A172 (cell line): ENCODE data around the gene BRD7. TPM values are rescaled to one million over a fixed set of nuclear protein-coding genes. Genes with fewer than 3 reads are reported as not detected.

ENCODE experiments used
- DNase-seq: peaks from one replicate; pipeline ENCODE4 v3.0.0-alpha.2; 2015; ENCODE audit warnings: low spot score
- total RNA-seq: library from RNA; depleted of rRNA; stranded (reverse); fragments of >200 nt; shearing (Covaris generic); gene quantifications from 2 replicates; pipeline ENCODE4 v1.2.3, GENCODE V29; 2014

BRD7 gene
- total RNA-seq, 1 experiment from 2014 or later = 98.3 TPM

- DNase-seq = no peak
These were observed 64.0 kb downstream of the BRD7 start for GRCh38 chr16:50304467-50305440.

- peak; percentile 69 for DNase-seq
These were observed 65.0 kb downstream of the BRD7 start for GRCh38 chr16:50303605-50304466.

GRCh38 chr16:50303041-50303604 lies 65.7 kb downstream of the BRD7 start:
- DNase-seq = peak; percentile 31

GRCh38 chr16:50302472-50303005 lies 66.2 kb downstream of the BRD7 start:
- DNase-seq = no peak

- DNase-seq = peak; percentile 76
These were observed 66.9 kb downstream of the BRD7 start for GRCh38 chr16:50301626-50302471.

- no peak for DNase-seq
These were observed 67.7 kb downstream of the BRD7 start for GRCh38 chr16:50300942-50301625.

- DNase-seq = no peak
These were observed 69.2 kb downstream of the BRD7 start for GRCh38 chr16:50299508-50300105.

- no peak for DNase-seq
These were observed 69.9 kb downstream of the BRD7 start for GRCh38 chr16:50298591-50299507.

GRCh38 chr16:50298075-50298460 lies 70.7 kb downstream of the BRD7 start:
- DNase-seq = no peak

GRCh38 chr16:50297301-50298074 lies 71.3 kb downstream of the BRD7 start:
- no peak for DNase-seq

GRCh38 chr16:50296807-50297206 lies 72.0 kb downstream of the BRD7 start:
- DNase-seq = no peak

- no peak for DNase-seq
These were observed 73.2 kb downstream of the BRD7 start for GRCh38 chr16:50295541-50296132.

GRCh38 chr16:50294955-50295354 lies 73.8 kb downstream of the BRD7 start:
- no peak for DNase-seq

- DNase-seq = no peak
These were observed 74.6 kb downstream of the BRD7 start for GRCh38 chr16:50293994-50294855.

GRCh38 chr16:50293041-50293783 lies 75.6 kb downstream of the BRD7 start:
- DNase-seq = no peak

GRCh38 chr16:50292566-50292948 lies 76.2 kb downstream of the BRD7 start:
- DNase-seq = no peak
